Esophagus muscularis mucosa (tissue), 3 donors: ENCODE data around the gene ZC3H18.

ENCODE experiments used
- CTCF ChIP-seq, 3 experiments: fragments of 200-600 bp in 2 of 3; fragments of 450-650 bp in 1 of 3; sonication (generic) in 2 of 3; IDR thresholded peaks; one replicate each; pipeline ENCODE4 v1.5.1; 2017 to 2019; ENCODE audit warnings: antibody characterized with exemption in 3 of 3, mild to moderate bottlenecking in 2 of 3, moderate library complexity in 1 of 3
- POLR2A ChIP-seq: fragments of 450-650 bp; IDR thresholded peaks from one replicate; pipeline ENCODE4 v1.6.1; 2017; ENCODE audit warnings: antibody characterized with exemption, moderate library complexity, mild to moderate bottlenecking, low read depth

GRCh38 chr16:88539261-88539651 is 30.9 kb upstream of the ZC3H18 start:
- TF ChIP-seq CTCF (IDR thresholded peaks at IDR 0.05) (no peak), POLR2A (no peak)
